HUES64 (cell line): ENCODE measurements around the gene DNMBP.
"Not testable (repeated sequence)": the region's sequence is repeated elsewhere in the genome, so short reads cannot be mapped to it uniquely, and the experiment has no call there.

Experiments used
- H3K27ac ChIP-seq: 2 replicates; pipeline ENCODE4 v1.7.0; 2013; ENCODE audit warnings: low read depth, low read length, inconsistent platforms
- H3K27me3 ChIP-seq: 2 replicates; pipeline ENCODE4 v1.6.1; 2013; ENCODE audit warnings: mild to moderate bottlenecking, low read length; ENCODE audit not compliant: insufficient read depth
- H3K36me3 ChIP-seq: 2 replicates; pipeline ENCODE4 v1.6.1; 2013; ENCODE audit warnings: mild to moderate bottlenecking, low read length; ENCODE audit not compliant: insufficient read depth
- H3K4me1 ChIP-seq: 2 replicates; pipeline ENCODE4 v1.6.1; 2013; ENCODE audit warnings: mild to moderate bottlenecking, low read length, moderate library complexity; ENCODE audit not compliant: insufficient read depth
- H3K4me3 ChIP-seq: 2 replicates; pipeline ENCODE4 v1.5.1; 2013; ENCODE audit warnings: mild to moderate bottlenecking, low read length, moderate library complexity
- H3K9ac ChIP-seq: 2 replicates; pipeline ENCODE4 v1.6.1; 2013; ENCODE audit warnings: mild to moderate bottlenecking, low read depth, low read length
- H3K9me3 ChIP-seq: 2 replicates; pipeline ENCODE4 v1.6.1; 2013; ENCODE audit warnings: low read depth, low read length; ENCODE audit not compliant: insufficient read depth
- WGBS: fragments of 150-250, 120-280 bp; methylation state at CpG from one replicate; pipeline ENCODE4 v1.1.7; 2013; ENCODE audit warnings: missing lambda C conversion rate; 5-methylcytosine and 5-hydroxymethylcytosine counted together

DNMBP gene

GRCh38 chr10:99850767-99851340 is 158.9 kb downstream of the DNMBP start:
- peak overlapping the region; percentile 85; the same call in 1 of the 2 replicates for H3K27ac ChIP-seq
- H3K36me3 ChIP-seq: no peaks in the 10 kb centered on the region
- H3K9ac ChIP-seq: 0 out of 2 replicates have a peak overlapping the region, but pooled peaks have one; percentile 38
- H3K4me1 ChIP-seq: peaks cover 27% of the 10 kb centered on the region
- no peaks in the 10 kb centered on the region for H3K27me3 ChIP-seq
- WGBS: 85% methylated on average over 5 of the region's 5 CpGs
- H3K4me3 ChIP-seq: no peak overlapping the region
- H3K9me3 ChIP-seq: no peaks in the 10 kb centered on the region

GRCh38 chr10:99850021-99850766 is 159.6 kb downstream of the DNMBP start:
- Histone ChIP-seq H3K9me3 (no peaks in the 10 kb centered on the region), H3K4me3 (peak overlapping the region; percentile 3; the same call in 1 of the 2 replicates), H3K9ac (peak overlapping the region; percentile 38), H3K4me1 (peaks cover 27% of the 10 kb centered on the region), H3K27ac (peak overlapping the region; percentile 85), H3K27me3 (no peaks in the 10 kb centered on the region), H3K36me3 (no peaks in the 10 kb centered on the region)
- WGBS: 58% methylated on average over 11 of the region's 11 CpGs

DNA sequence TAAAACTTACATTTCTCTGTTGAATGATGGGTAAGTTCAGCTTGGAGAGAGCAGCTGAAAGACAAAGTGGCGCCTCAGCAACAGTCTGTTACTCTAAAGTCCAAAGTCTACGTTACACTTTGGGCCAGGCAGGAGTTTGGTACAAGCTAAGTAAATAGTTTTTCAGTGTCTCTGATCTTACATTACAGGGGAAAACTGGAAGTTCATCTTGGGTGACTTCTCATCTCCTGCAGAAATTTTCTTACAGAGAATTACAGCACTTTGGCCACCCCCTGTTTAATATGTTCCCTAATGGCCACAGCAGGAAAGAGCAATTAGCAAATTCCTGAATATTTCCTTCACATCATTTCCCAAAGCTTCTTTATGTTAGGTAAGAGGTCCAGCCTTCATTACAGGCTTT is 160.2 kb downstream of the DNMBP start:
- 75% methylated on average over 2 of the region's 2 CpGs for WGBS
- Histone ChIP-seq H3K4me3 (peak overlapping the region; percentile 3; the same call in 1 of the 2 replicates), H3K27ac (peak overlapping the region; percentile 85), H3K27me3 (no peaks in the 10 kb centered on the region), H3K36me3 (no peaks in the 10 kb centered on the region), H3K9me3 (no peaks in the 10 kb centered on the region), H3K9ac (peak overlapping the region; percentile 38), H3K4me1 (peaks cover 27% of the 10 kb centered on the region)

DNA sequence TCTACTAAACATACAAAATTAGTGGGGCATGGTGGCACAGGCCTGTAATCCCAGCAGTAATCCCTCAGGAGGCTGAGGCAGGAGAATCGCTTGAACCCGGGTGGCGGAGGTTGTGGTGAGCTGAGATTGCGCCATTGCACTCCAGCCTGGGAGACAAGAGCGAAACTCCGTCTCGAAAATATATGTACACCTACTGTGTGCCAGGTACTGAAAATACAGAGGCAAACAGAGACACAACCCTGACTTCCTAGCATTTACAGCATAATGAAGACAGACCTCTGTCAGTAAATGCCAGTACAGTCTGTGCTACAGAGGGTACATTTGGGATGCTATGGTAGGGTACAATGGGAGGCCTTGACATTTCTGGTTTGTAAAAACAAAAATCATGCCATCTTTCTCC is 160.7 kb downstream of the DNMBP start:
- Histone ChIP-seq H3K9ac (0 out of 2 replicates have a peak overlapping the region, but pooled peaks have one; percentile 38), H3K4me1 (peaks cover 27% of the 10 kb centered on the region), H3K9me3 (no peaks in the 10 kb centered on the region), H3K27ac (peak overlapping the region; percentile 85; the same call in 1 of the 2 replicates), H3K4me3 (no peak overlapping the region), H3K27me3 (no peaks in the 10 kb centered on the region), H3K36me3 (no peaks in the 10 kb centered on the region)
- 97% methylated on average over 7 of the region's 7 CpGs for whole genome bisulfite sequencing

DNA sequence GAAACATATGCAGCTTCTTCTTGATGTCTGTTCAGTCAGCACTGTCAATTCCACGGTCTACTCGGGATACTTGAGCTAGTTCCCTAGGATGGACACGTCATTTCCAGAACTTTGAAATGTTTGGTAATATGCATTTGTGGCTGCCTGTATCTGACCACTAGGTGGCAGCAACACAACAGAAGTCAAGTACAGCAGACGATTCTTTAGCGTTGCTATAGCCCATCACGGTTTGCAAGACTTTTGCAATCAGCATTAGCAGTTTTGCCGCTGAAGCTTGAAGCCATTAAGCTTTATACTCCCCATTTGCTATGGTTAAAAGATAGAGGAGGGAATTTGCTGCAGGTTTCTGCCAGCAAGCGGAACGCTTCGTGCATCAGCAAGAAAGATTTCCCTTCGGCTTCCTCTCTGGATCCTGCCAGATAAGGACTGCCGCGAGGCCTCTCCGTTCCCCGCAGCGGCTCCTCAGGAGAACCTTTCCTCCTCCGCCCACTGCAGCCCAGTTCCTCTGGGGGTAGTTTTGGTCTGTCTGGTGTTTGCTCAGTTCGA is 163.8 kb downstream of the DNMBP start:
- peaks cover 17% of the 10 kb centered on the region for H3K4me1 ChIP-seq
- H3K4me3 ChIP-seq: peak overlapping the region; percentile 24; the same call in 1 of the 2 replicates
- no peaks in the 10 kb centered on the region for H3K27me3 ChIP-seq
- H3K9me3 ChIP-seq: no peaks in the 10 kb centered on the region
- no peak overlapping the region; the same call in 1 of the 2 replicates for H3K9ac ChIP-seq
- 10% methylated on average over 18 of the region's 18 CpGs for WGBS
- H3K27ac ChIP-seq: no peak overlapping the region
- no peaks in the 10 kb centered on the region for H3K36me3 ChIP-seq

- Histone ChIP-seq H3K4me3 (no peak overlapping the region), H3K9me3 (no peaks in the 10 kb centered on the region), H3K36me3 (no peaks in the 10 kb centered on the region), H3K4me1 (peaks cover 3% of the 10 kb centered on the region), H3K27ac (no peak overlapping the region), H3K9ac (no peak overlapping the region), H3K27me3 (no peaks in the 10 kb centered on the region)
- WGBS: 83% methylated on average over 6 of the region's 6 CpGs
Measured at GRCh38 chr10:99844433-99844955, 165.3 kb downstream of the DNMBP start.

- Histone ChIP-seq H3K4me1 (no peaks in the 10 kb centered on the region; the same call in 1 of the 2 replicates), H3K36me3 (no peaks in the 10 kb centered on the region), H3K9ac (no peak overlapping the region), H3K27me3 (no peaks in the 10 kb centered on the region), H3K4me3 (no peak overlapping the region), H3K9me3 (no peaks in the 10 kb centered on the region), H3K27ac (no peak overlapping the region; the same call in 1 of the 2 replicates)
- 78% methylated on average over 3 of the region's 3 CpGs for WGBS
Measured at GRCh38 chr10:99843310-99843709, 166.4 kb downstream of the DNMBP start.

- H3K9ac ChIP-seq: no peak overlapping the region
- H3K9me3 ChIP-seq: no peaks in the 10 kb centered on the region
- H3K4me3 ChIP-seq: no peak overlapping the region
- no peak overlapping the region for H3K27ac ChIP-seq
- H3K27me3 ChIP-seq: no peaks in the 10 kb centered on the region
- 94% methylated on average over 7 of the region's 7 CpGs for WGBS
- H3K36me3 ChIP-seq: no peaks in the 10 kb centered on the region
- no peaks in the 10 kb centered on the region; the same call in 1 of the 2 replicates for H3K4me1 ChIP-seq
Measured at GRCh38 chr10:99841746-99842145, 168.0 kb downstream of the DNMBP start.

DNA sequence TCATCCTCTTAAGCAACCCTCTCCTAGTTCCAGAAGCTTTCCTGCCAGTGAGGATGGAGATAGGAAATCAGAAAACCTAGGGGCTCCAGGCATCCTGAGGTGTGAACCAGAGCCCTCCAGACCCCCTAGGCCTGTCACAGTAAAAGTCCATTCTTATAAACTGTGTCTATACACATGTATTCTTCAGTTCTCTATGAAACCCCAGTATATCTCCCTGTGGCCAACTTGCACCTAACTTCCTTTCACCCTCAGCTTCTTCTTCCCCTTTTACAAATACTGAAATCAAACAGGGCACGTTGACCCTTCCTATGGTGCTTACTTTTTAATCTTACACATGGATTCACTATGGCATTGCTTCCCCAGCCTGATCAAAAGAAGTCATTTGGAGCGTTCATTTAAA is 168.9 kb downstream of the DNMBP start:
- 93% methylated on average over 2 of the region's 2 CpGs for WGBS
- not testable (repeated sequence) for H3K27ac ChIP-seq, H3K9me3 ChIP-seq

DNA sequence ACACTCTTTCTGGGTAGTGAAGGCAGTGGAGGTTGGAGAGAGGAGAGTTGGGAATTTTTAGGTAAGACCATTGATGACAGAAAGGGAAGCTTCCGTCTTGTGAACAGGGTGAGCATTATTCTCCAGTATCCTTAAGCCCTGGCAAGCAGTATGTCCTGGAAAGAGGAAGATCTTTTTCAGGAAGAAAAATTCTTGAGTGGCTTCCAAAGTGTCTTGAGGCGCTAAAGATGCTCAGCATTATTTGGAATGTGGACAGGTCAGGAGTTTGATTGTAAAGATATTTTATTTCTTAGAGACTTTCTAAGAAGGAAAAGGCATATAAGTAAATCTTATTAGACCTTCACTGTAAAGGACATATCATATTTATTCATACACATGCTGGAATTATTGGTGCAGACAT is 173.0 kb downstream of the DNMBP start:
- Histone ChIP-seq H3K9me3 (no peaks in the 10 kb centered on the region), H3K4me3 (no peak overlapping the region), H3K27me3 (no peaks in the 10 kb centered on the region), H3K4me1 (no peaks in the 10 kb centered on the region), H3K27ac (no peak overlapping the region), H3K9ac (no peak overlapping the region), H3K36me3 (no peaks in the 10 kb centered on the region)
- 97% methylated on average over 2 of the region's 2 CpGs for WGBS

More for the DNA sequence above, 168.9 kb downstream of the DNMBP start:
- H3K4me1 ChIP-seq, H3K36me3 ChIP-seq, H3K27me3 ChIP-seq, H3K4me3 ChIP-seq, H3K9ac ChIP-seq: not testable (repeated sequence)

- no peaks in the 10 kb centered on the region for H3K36me3 ChIP-seq
- H3K4me1 ChIP-seq: no peaks in the 10 kb centered on the region
- H3K27ac ChIP-seq: no peak overlapping the region
- no peaks in the 10 kb centered on the region for H3K27me3 ChIP-seq
- 90% methylated on average over 8 of the region's 8 CpGs for WGBS
- H3K9me3 ChIP-seq: no peaks in the 10 kb centered on the region
- H3K9ac ChIP-seq: no peak overlapping the region
- H3K4me3 ChIP-seq: no peak overlapping the region
Measured at GRCh38 chr10:99835947-99836346, 173.8 kb downstream of the DNMBP start.
